T follicular helper cell (primary cell): Measurements from ENCODE around the gene KLK6.

Source experiments
- DNase-seq: peaks from one replicate; pipeline ENCODE4 v3.0.0-alpha.2; 2020; ENCODE audit warnings: low read depth
- total RNA-seq, 2 experiments: gene quantifications; one replicate each; lab custom pipeline; 2026; lab: John Stamatoyannopoulos, UW

Gene KLK6
- total RNA-seq, result 0 reads per million in 2 experiments

- DNase-seq, result no peak
Measured at GRCh38 chr19:50969413-50969760, at the start of gene KLK6. TSS of gene KLK6 (minus strand) at chr19:50969591. CDS start at chr19:50968104, 1,487 bp downstream.

- DNase-seq, result no peak
Measured at GRCh38 chr19:51018745-51019543, 49.6 kb upstream of the KLK6 start.

- no peak for DNase-seq
Measured at GRCh38 chr19:51016798-51017683, 47.6 kb upstream of the KLK6 start.

GRCh38 chr19:51015691-51016267, 46.4 kb upstream of the KLK6 start:
- DNase-seq, result no peak

- no peak for DNase-seq
Measured at GRCh38 chr19:51014242-51014641, 44.9 kb upstream of the KLK6 start.

GRCh38 chr19:51012661-51013190, 43.3 kb upstream of the KLK6 start:
- no peak for DNase-seq

- no peak for DNase-seq
Measured at GRCh38 chr19:51010066-51010795, 40.8 kb upstream of the KLK6 start.

GRCh38 chr19:51009061-51009891, 39.9 kb upstream of the KLK6 start:
- no peak for DNase-seq

GRCh38 chr19:51007488-51007887, 38.1 kb upstream of the KLK6 start:
- DNase-seq, result no peak

- no peak for DNase-seq
Measured at GRCh38 chr19:51006406-51006805, 37.0 kb upstream of the KLK6 start.

- DNase-seq, result no peak
Measured at GRCh38 chr19:51005248-51005647, 35.9 kb upstream of the KLK6 start.

GRCh38 chr19:51003316-51003715, 33.9 kb upstream of the KLK6 start:
- no peak for DNase-seq

GRCh38 chr19:51002542-51003311, 33.3 kb upstream of the KLK6 start:
- DNase-seq, result no peak

GRCh38 chr19:51002089-51002532, 32.7 kb upstream of the KLK6 start:
- DNase-seq, result no peak

- no peak for DNase-seq
Measured at GRCh38 chr19:51001515-51001914, 32.1 kb upstream of the KLK6 start, which contains the start of gene KLK8. TSS of gene KLK8 (minus strand) at chr19:51001604. CDS start at chr19:51001167, 437 bp downstream.

GRCh38 chr19:51000981-51001380, 31.6 kb upstream of the KLK6 start:
- DNase-seq, result no peak

GRCh38 chr19:51000426-51000825, 31.0 kb upstream of the KLK6 start:
- no peak for DNase-seq

- DNase-seq, result no peak
Measured at GRCh38 chr19:50998686-50999085, 29.3 kb upstream of the KLK6 start.

- DNase-seq, result no peak
Measured at GRCh38 chr19:50998061-50998460, 28.7 kb upstream of the KLK6 start.

- DNase-seq, result no peak
Measured at GRCh38 chr19:50994129-50994528, 24.7 kb upstream of the KLK6 start.
